ENCODE measurements around the gene IL10.

IL10 gene
- long read RNA-seq, donor 1 = 0 reads
- long read RNA-seq, donor 2 = 0 reads
- long read RNA-seq, donor 3 = 0 reads
- long read RNA-seq, donor 4 = 0 reads
- long read RNA-seq, donor 5 = 0 reads
- long read RNA-seq, donor 6 = 0 reads
- long read RNA-seq, donor 7 = 0 reads
- long read RNA-seq, donor 8 = 0 reads

DNA sequence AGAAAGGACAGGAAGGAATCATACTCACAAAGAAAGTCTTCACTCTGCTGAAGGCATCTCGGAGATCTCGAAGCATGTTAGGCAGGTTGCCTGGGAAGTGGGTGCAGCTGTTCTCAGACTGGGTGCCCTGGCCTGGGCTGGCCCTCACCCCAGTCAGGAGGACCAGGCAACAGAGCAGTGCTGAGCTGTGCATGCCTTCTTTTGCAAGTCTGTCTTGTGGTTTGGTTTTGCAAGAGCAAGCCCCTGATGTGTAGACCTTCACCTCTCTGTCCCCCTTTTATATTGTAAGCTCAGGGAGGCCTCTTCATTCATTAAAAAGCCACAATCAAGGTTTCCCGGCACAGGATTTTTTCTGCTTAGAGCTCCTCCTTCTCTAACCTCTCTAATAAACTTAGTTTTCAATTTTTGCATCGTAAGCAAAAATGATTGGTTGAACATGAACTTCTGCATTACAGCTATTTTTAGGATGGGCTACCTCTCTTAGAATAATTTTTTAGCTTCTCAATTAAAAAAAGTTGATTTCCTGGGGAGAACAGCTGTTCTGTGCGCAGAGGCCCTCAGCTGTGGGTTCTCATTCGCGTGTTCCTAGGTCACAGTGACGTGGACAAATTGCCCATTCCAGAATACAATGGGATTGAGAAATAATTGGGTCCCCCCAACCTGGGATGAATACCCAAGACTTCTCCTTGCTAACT, at the start of gene IL10:
Gene IL10 (minus strand): TSS at position 252 of the 695 bp plus-strand sequence. CDS start 59 bp downstream, at position 193.
- no peak for DNase-seq

DNA sequence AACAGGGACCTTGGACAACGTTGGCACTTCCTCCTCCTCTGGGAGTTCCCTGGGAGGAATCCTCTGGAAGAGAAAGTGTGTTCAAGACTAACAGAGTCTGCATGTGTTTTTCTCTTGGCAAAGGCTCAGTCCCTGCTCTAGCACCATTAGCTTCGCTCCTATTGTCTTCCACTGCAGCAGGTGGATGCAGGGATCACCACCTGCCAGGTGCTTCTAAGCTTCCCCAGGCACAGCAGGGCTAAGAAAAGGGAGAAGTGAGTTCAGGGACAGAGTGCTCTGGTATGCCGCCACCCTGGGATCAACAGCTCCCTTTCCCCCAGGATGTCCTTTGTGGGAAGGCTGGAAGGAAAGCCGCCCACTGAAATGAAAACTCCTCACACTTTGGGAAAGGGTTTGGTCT, 49.2 kb upstream of the IL10 start:
- DNase-seq = no peak

DNA sequence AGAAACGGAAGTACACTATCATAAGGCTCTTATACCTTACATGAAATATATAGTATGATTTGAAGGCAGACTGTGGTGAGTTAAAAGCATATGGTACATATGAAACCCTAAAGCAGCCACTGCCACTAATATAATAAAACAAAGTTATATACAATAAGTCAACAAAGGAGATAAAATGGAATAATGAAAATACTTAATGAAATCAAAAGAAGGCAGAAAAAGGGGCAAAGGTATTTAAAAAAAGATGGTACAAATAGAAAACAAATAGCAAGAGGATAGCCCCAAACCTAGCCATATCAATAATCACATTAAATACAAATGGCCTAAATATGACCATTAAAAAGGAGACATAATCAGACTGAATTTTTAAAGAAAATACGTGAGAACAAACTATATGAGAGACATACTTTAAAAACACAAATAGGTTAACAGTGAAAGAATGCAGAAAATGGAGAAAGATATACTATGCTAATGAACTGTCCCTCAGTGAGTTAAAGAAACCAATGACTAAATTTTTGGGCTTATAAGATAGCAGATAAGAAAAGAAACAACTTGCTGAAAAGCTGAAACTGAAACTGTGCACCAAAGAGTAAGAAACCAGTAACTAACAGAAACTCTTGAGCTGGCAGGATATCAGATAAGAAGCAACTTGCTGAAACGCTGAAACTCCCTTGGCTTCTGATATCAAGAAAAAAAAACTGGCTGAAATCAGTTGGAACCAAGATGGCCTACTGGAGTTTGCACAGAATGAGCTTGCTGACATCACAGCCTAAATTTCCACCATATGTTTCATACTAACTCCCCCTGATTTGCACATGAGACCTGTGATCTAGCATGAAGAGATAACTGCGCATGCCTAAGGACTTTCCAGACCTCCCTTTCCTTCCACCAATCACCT, 44.3 kb upstream of the IL10 start:
- DNase-seq = no peak

DNA sequence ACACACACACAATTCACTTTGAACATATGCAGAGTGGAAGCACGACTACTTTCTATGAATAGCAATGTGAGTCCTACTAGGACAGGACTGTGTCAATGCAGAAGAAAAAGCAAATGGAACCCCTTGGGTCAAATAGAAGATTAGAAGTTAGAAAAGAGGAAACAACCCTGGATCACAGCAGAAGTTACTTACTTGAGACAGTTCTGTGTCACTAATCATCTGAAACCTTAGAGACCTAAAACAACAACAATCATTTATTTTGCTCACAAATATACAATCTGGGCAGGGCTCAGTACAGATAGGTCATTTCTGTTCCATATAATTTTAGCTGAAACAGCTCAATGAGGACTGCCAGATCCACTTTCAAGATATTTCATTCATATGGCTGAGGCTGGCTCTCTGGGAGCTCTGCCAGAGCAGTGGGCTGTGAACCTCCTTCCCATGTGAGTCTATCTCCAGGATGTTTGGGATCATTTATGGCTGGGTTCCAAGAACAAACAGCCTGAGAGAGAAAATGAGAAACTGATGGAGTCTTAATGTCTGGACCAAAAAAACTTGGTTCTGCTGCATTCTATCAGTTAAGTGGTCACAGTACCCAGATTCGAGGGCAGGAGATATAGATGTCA, 42.5 kb upstream of the IL10 start:
- no peak for DNase-seq

DNA sequence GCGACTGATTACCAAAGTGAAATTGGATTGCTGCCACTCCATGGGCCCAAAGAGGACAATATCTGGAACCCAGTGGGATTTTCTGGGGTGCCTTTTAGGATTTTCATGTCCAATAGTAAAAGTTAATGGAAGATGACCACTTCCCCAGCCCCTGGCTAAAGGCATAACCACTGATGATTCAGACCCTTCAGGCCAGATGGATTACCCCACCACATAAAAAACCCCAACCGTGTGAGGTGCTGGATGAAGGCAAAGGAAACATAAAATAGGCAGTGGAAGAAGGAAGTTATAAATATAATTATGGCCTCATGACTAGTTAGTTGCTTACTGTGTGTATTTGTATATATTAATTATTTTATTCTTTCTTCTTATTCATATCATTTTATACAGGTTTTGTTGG, 40.2 kb upstream of the IL10 start:
- DNase-seq = no peak

DNA sequence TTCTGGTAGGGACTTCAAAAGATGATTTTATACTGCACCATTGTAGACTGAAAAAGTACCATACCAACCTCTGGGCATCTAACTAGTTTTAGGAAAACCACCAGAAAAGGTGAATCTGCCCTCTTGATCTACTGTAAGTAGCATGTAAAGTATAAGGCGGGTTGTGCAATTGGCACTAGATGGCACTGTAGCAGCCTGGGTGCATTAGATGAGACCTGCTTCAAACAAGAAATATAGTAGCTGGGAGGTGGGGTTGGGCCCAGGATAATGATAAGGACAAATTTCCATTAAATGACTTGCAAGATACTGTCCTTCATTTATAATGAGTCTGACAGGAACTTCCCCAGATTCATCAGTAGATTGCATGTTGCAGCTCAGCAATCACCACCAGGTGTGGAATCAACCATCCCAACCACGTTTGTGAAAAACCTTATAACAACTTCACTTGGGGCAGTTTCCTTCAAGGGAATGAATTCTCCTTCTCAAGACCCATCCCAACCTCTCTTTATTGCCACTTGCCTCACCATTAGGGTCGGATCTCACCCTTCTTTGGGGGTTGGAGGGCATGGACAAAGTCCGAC, 37.3 kb upstream of the IL10 start:
- DNase-seq = no peak

DNA sequence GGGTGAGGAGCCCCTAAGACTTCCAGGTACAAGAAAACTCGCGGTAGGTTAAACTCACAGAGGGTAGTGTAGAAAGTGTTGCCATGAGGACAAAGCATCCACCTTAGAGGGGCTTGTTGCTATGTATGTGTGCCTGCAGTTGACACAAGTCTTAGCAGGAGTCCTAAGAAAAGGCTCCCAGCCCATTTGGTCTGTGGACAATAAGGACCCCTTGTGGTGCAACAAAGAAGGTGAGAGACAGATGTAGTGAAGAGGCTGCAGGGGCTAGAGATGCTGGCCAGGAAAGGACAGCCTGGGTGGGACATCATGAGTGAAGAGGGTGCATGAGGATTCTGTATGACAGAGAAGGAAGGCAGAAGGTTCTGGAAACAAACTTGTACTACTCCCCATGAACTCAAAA, 36.3 kb upstream of the IL10 start:
- DNase-seq = no peak

DNA sequence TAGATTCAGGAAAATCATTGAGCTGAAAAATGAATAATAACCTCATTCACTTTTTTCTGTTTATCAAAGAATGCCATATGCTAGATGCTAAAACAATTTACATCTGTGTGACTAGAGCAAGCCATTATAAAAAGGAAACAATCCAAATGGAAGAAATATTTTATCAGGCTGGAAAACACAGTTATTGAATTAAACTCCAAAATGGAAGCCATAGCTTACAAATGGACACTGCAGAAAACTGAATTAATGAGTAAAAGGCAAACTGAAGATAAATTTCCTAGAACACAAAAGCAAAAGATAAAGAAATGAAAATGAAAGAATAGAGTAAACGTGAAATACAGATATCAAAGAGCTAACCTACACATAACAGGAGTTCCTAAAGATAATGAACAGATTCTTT, 33.1 kb upstream of the IL10 start:
- no peak for DNase-seq

DNA sequence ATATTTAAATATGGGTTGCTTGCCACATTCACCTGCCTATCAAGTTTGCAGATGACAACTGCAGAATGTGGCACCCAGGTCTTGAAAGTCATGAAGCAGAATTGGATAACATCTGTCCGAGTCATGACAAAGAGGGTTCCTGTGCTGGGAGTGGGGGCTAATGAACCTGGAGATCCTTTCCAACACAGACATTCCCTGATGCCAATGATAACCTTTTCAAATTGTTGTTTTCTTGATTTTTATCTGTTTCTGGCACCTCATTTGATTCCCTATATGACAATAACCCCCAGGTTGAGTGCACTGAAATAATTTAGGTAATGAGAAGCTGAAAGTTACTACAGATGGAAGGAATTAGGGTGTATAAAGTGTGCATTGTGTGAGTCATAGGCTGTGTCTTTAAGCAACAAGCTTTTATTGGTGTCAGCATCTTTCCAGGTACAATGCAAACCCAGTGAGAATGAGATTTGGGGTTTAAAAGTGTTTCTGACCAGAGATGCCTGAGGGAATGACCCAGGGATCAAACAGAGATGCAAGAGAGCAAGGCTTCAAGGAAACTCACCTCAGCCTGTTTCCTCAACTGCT, 32.0 kb upstream of the IL10 start:
- DNase-seq = no peak

DNA sequence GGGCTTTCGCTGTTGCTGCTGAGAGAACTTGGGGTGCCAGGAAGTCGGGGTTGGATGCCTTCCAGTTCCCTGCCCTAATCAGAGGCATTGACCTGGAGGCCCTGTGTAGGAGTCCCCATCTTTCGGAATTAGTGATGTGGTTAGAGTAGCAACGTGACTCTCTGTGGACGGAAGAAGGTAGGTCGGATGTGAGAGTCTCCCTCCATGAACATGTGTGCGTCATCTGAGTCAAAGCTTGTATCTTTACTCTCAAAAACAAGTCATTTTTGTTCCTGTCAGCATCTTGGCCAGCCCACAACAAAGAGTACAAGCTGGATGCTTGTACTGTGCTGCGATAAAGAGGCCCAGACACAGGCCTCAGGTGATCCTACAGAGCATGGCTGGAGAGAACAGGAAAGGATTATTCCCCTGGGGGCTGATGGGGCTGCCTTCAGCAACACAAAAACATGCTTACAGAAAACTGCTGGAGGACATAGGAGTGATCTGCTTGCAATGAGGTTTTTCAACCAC, 31.0 kb upstream of the IL10 start:
- DNase-seq = no peak

DNA sequence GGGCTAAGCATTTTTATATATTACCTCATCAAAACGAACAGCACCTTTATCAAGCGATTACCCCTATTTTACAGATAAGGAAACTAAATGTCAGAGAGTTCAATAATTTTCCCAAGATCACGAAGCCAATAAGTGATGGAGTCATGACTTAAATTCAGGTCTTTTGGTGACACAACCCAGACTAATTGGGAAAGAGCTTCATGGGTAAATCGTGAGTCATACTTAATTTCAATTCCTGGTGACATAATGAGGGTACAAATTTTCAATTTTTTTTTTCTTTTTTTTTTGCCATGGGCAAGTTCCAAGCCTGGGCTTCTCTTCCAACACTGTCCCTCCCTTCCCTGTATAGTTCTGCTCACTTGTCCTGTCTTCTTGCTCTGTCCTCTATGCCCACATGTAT, 30.1 kb upstream of the IL10 start:
- DNase-seq = no peak

DNA sequence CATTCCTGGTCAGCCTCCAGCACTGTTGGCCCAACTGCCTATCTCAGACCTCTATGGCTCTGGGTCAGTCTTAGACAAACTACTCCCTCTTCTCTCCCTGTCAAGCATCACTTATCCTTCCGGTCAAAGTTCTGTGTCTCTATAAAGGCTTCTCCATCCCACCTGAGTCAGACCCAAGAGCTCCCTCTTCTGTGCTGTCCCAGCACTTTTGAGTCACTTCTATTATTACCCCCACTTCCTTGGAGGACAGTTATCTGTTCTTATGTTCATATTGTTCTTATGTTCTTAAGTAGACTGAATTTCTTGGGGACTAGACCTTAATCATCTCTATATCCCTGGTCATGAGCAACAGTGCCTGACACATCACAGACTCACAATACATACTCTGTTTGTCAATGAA, 29.2 kb upstream of the IL10 start:
- DNase-seq = no peak

DNA sequence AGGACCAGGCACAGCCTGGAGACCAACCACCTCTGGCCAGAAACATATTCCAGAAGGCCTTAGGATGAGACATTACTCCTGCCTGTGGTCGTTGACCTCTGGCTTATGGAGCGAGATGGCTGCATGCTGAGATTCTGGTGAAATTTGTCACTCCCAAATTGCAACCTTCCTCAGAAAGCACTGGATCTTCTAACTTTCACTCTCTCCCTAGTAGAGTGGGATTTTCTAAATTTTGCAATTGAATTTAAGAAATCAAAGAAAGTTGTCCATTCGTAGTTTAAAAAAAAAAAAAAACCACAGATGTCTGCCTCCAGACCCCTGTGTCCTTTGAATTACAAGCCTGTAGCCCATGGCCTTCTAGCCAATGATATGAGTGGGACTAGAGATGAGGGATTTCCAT, 28.6 kb upstream of the IL10 start:
- DNase-seq = no peak

DNA sequence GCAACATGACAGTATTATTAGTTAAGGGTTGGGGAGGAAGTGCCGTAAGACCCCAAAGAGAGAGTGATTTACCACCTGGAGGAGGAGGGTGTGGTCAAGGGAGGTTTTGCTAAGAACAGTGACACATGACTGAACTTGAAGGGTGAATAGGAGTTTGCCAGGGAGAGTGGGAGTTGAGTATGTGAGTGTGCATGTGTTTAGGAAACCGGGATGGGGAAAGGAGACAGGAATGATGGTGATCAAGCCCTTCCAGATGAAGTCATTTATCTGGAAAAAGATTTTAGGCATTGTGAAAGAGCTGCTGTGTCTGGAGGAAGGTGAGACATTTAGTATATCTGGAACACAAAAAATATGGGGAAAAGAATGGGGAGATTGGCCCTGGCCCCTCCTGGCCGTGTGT, 28.1 kb upstream of the IL10 start:
- no peak for DNase-seq

DNA sequence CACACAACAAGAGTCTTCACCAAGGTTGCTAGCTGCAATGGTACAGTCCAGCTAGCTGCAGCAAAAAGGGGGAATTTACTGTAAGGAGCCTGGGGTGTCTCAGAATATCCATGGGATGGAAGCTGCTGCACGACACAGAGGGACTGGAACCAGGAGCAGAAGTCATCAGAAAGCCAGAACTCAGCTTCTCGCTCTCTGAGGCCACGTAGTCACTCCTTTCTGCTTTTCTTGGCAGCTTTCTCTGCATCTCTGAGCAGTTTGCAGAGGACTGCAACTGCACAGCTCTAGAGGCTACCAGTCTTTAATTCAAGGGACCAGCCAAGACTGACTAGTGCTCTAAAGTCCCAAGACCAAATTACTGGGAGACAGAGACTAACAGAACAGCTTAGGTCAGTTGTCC, 27.0 kb upstream of the IL10 start:
- DNase-seq = no peak

DNA sequence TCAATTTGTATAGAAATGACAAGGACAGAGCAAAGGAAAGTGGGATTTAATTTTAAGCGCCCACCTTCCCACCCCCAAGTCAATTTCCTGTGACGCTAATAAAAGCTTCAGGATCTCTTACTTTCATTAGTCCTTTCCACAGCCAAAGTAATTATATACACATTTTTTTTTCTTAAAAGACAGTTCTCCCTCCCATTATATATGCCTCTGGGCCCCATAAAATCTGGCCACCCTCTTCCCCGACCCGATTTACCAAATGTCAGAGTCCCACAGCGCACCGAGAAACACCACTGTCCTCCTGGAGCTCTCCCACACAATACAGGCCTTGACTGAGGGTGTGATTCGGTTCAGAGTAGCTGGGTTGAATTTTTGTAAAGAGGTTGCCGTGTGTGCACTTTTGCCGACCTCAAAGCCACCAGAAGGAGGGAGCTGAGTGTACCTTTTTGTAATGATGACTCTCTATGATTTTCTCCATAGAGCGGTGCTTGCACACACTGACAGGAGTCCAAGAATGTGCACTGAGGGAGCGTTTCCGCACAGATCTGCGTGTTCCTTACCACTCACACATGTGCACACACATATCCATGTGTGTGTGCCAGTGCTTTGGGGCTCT, 26.2 kb upstream of the IL10 start:
- no peak for DNase-seq

DNA sequence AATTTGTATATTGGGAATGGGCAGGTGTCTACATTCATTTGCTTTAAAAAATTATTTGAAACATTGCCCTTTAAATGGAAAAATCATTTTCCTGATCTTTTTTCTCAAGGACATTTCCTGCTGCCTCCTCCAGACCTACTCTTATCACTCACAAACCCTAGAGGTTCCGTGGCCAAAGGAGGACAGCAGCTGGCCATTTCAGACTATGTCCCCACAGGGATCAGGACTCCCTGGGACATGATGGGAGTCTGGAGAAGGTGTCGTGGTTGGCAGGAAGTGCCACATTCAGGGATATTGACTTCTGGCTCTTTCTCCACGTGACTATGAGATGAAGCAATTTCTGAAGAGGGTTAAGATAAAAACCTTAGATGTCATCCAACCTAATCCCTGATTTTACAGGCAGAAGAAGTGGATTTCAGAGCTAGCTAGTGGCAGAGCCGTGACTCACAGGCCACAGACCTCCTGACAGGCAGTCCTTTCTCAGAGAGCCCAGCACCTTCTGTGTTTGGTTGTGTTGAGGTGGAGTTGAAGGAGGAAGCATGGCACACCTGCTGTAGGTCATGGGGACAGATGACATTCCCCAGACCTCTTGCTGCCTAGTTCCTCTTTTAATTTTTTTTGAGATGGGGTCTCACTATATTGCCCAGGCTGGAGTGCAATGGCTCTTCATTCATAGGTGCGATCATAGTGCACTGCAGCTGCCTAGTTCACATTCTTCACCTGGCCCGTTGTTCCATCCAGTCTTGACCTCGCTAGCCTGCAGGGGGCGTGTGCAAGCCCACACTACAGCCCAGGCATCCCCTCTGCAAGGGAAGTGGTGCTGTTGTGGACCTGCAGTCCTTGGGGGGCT, 25.5 kb upstream of the IL10 start:
- DNase-seq = no peak

DNA sequence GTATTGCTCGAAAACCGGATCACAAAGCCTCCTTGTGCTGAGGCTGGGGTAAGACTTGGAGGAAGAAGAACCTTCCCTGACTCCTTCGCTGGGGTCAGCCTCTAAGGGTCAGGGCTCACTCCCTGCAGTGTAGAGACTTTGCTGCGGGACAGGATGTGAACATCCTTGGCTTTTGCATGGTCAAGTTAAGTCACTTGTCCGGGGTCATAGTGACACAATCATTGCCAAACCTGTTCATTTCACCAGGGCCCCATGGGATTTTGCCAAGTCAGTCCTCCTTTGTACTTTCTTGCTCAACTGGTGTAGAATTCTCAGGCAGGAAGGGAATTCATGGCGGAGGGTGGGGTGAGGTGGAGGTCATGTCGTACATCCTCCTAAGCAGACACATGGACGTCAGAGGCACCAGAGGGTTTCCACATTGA, 24.7 kb upstream of the IL10 start:
- no peak for DNase-seq

DNA sequence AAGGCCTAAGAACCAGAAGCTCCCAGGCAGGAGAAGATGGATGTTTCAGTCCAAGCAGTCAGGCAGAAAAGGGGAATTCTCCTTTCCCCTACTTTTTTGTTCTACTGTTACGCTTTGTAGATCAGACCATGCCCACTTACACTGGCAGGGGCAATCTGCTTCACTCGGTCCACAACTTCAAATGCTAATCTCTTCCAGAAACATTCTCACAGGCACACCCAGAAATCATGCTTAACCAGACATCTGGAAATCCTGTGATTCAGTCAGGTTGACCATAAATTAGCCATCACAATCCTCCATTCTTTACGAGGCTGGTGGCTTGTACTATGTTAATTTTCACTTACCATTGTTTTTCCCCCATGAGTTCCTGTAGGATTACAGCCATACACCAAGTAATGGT, 23.8 kb upstream of the IL10 start:
- no peak for DNase-seq

DNA sequence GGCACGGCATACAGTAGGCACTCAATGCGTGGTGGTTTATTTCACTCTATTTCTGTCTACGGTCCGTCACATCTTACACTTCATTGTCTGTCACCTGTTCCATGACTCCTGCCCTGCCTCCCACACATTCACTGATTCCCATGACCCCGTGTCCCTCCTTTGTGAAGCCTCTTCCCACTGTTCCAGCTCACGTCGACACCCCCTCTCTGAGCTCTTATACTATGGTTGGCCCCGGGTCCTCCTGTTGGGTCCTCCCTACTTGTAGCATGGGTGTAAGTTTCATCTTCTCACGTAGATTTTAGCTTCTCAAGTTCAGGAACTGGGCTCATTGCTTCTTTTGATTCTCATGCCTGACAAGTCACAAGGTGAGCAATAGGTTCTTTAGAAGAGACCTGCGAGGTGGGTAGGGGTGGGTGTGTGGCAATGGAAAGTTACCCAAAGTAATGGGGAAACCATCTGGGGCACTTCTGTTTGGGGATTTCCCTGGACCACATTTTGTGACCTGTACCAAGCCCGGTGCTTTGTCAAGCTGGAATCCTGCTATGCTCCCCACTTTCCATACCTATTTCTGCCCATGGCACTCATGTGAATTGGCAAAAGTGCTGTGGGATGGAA, 22.1 kb upstream of the IL10 start:
- DNase-seq = no peak
